Measurements from ENCODE around the gene PRMT6.
"Not testable (repeated sequence)": the region's sequence is repeated elsewhere in the genome, so short reads cannot be mapped to it uniquely, and the experiment has no call there.

Gene PRMT6

GRCh38 chr1:107093395-107093794, 36.9 kb downstream of the PRMT6 start:
- DNase-seq (ENCODE audit: low read depth in 2 of 2), result not testable (repeated sequence)

DNA sequence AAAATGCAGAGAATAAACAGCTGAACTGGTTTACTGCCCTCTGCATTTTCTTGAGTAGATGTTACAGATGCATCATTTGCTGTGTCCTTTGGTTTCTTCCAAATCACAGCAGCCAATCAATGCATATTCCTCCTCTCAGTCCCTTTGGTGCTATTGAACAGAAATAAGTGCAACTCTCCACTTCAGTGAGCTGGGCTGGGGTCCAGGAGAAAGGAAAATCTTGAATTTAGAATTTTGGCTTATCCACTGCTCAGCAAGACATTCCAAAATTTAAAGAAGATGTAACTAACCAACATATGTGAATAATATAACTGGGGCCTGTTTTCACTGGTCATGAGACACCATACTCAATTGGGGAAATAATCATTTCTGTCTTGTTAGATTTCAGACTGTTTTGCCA, 39.2 kb downstream of the PRMT6 start:
- no peak for DNase-seq (ENCODE audit: low read depth in 2 of 2)

DNA sequence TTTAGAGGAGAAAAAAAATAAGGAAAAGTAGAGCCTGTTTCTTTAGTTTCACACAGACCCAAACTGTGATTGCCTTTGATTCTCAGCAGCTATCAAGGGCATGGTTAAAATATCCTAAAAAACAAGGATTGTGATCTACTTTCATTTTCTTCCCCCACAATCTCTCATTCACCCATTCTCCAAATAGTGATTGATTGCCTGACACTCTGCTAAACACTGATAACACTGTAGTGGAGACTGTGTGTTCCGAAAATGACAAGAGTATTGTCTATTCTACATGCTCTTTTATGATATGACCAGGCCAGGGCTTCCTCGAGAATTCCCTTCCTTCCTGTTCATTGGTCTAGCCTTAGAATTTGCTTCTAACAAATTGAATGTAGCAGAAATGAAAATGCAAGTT, 40.2 kb downstream of the PRMT6 start:
- no peak for DNase-seq (ENCODE audit: low read depth in 2 of 2)

DNA sequence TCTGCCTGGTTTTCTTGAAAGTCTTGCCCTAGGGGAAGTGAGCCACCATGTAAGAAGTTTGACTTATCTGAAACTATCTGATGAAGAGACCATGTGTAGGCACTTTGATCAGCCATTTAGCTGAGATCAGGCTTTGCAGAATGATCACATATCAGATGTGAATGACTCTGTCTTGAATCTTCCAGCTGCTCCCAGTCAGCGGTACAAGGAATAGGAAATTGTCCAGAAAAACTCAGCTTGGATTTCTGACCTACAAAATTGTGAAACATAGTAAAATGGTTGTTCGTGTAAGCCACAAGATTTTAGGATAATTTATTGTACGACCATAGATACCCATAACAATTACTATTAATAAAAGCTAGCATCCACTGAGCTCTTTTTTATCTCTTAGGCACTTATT, 42.5 kb downstream of the PRMT6 start:
- DNase-seq (ENCODE audit: low read depth in 2 of 2), result no peak

- DNase-seq (ENCODE audit: low read depth in 2 of 2), result no peak
Observed at GRCh38 chr1:107100331-107100984, 44.0 kb downstream of the PRMT6 start.

DNA sequence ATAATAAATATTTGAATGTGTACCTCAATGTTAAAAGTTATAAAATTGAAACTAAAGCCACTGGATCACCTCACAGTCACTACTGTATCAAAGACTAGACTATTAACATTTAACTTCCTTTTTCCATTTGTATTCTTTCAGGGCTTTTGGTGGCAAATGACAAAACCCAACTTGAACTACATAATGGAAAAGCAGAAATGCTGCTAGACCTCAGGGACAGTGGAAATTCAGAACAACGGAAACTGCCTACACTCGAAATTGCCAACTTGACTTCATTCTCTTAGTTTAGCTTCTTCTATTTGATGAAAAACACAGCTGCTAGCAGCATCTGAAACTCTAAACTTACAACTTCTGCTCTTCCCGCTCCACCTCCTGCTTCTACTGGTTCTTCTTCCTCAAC, 49.4 kb downstream of the PRMT6 start:
- DNase-seq (ENCODE audit: low read depth in 2 of 2), result no peak

Data from stimulated activated CD4-positive, alpha-beta T cell treated with anti-CD3 and anti-CD28 coated beads, Interleukin-12 subunit alpha, Interleukin-12 subunit beta, amount 100 ng/mL, for 24 hours (primary cell).